HepG2 (cell line): ENCODE measurements around the gene NKX6-2. TPM values are rescaled to one million over a fixed set of nuclear protein-coding genes. Genes with fewer than 3 reads are reported as not detected.

Experiments
- ATAC-seq: fragments of 200-7000 bp; cut with Tn5 transposase; 3 replicates; pipeline ENCODE4 v1.9.1; 2020; ENCODE audit warnings: mild to moderate bottlenecking, moderate library complexity
- BruUV-seq: library from RNA; stranded (reverse); fragments of 400-500 nt; replicated peaks from 2 replicates; lab custom pipeline; 2021; lab: Mats Ljungman, UMichigan
- CTCF ChIA-PET: fragments of 300-600 bp; formaldehyde crosslinking; extraction: SDS; loops from one replicate; lab custom pipeline; 2021; ENCODE audit warnings: low total read pairs, inconsistent platforms, low intra/inter-chr PET ratio; lab: Yijun Ruan, JAX
- POLR2A ChIA-PET: fragments of 350-600 bp; sonication (Branson Sonifier 250); formaldehyde crosslinking; loops from one replicate; lab custom pipeline; 2020; ENCODE audit warnings: antibody characterized with exemption, inconsistent platforms; lab: Yijun Ruan, JAX
- DNase-seq: peaks from one replicate; pipeline ENCODE4 v3.0.0-alpha.2; 2015; ENCODE audit warnings: low spot score
- FAIRE-seq: peaks from 3 replicates; lab custom pipeline; 2011; peaks lifted over from hg19 to GRCh38; lab: Jason Lieb, UNC
- H2AFZ ChIP-seq: one replicate; pipeline ENCODE4 v1.6.1; 2011; ENCODE audit warnings: low read length, inconsistent platforms
- H3K27ac ChIP-seq: fragments of 300-600 bp; 3 replicates; pipeline ENCODE4 v1.8.0; 2011; ENCODE audit warnings: mixed run types, mild to moderate bottlenecking, mixed read lengths, low read length, inconsistent platforms; ENCODE audit not compliant: insufficient read depth; ENCODE audit errors: extremely low read length
- H3K27me3 ChIP-seq, 2 experiments: fragments of 200-600 bp in 1 of 2; 2 replicates in 1 of 2; 3 replicates in 1 of 2; pipeline versions ENCODE4 v1.6.0 to v1.8.0; 2011; ENCODE audit warnings: low read length in 2 of 2, mild to moderate bottlenecking in 2 of 2, moderate library complexity in 2 of 2, inconsistent platforms in 1 of 2; ENCODE audit not compliant: insufficient read depth in 2 of 2, control insufficient read depth in 1 of 2
- H3K36me3 ChIP-seq, 2 experiments: fragments of 200-600 bp in 1 of 2; replicated peaks in 1 of 2; 2 replicates in 1 of 2; 3 replicates in 1 of 2; pipeline versions ENCODE4 v1.5.1 to v1.8.0; 2011; ENCODE audit warnings: low read length in 2 of 2, inconsistent platforms in 1 of 2; ENCODE audit not compliant: insufficient read depth in 2 of 2, control insufficient read depth in 1 of 2
- H3K4me1 ChIP-seq: 2 replicates; pipeline ENCODE4 v1.5.1; 2012; ENCODE audit warnings: low read length, inconsistent platforms; ENCODE audit not compliant: insufficient read depth
- H3K4me2 ChIP-seq: 2 replicates; pipeline ENCODE4 v1.6.0; 2011; ENCODE audit warnings: low read depth, low read length, inconsistent platforms
- H3K4me3 ChIP-seq, 3 experiments: fragments of 200-600 bp in 1 of 3; sonication (generic), shearing (Covaris generic) in 1 of 3; replicated peaks in 1 of 3; 2 replicates each; pipeline ENCODE4 v1.5.1; 2011 to 2016; ENCODE audit warnings: low read length in 3 of 3, inconsistent platforms in 2 of 3, low read depth in 2 of 3, mild to moderate bottlenecking in 2 of 3, control low read depth in 1 of 3, mixed read lengths in 1 of 3; ENCODE audit not compliant: insufficient read depth in 1 of 3
- H3K79me2 ChIP-seq: one replicate; pipeline ENCODE4 v1.6.1; 2011; ENCODE audit warnings: low read length, inconsistent platforms; ENCODE audit not compliant: insufficient read depth
- H3K9ac ChIP-seq: 2 replicates; pipeline ENCODE4 v1.6.0; 2011; ENCODE audit warnings: mild to moderate bottlenecking, low read depth, low read length, inconsistent platforms; ENCODE audit not compliant: insufficient read depth
- H3K9me3 ChIP-seq: 2 replicates; pipeline ENCODE4 v1.5.1; 2012; ENCODE audit warnings: mild to moderate bottlenecking, low read length
- H4K20me1 ChIP-seq: 2 replicates; pipeline ENCODE4 v1.6.0; 2011; ENCODE audit warnings: inconsistent platforms, mild to moderate bottlenecking, low read length, moderate library complexity; ENCODE audit not compliant: insufficient read depth
- AHDC1 ChIP-seq: sonication (generic); formaldehyde crosslinking; IDR thresholded peaks from 2 replicates; pipeline ENCODE4 v1.5.1; 2020; ENCODE audit warnings: mild to moderate bottlenecking, missing genetic modification reagents, borderline replicate concordance
- ARID3A ChIP-seq: IDR thresholded peaks from 2 replicates; pipeline ENCODE4 v1.6.1; 2012; ENCODE audit warnings: low read depth, low read length, improper control_type of control experiment
- HNRNPL ChIP-seq: fragments of 200-400 bp; formaldehyde crosslinking; IDR thresholded peaks from 2 replicates; pipeline ENCODE4 v1.6.1; 2017; ENCODE audit warnings: mild to moderate bottlenecking, low read depth, low read length
- JARID2 ChIP-seq: sonication (generic); formaldehyde crosslinking; IDR thresholded peaks from 2 replicates; pipeline ENCODE4 v1.8.1; 2023; ENCODE audit warnings: missing genetic modification reagents, inconsistent platforms; ENCODE audit not compliant: insufficient replicate concordance
- MXD4 ChIP-seq: IDR thresholded peaks from 2 replicates; pipeline ENCODE4 v1.6.1; 2016; ENCODE audit warnings: mild to moderate bottlenecking, missing biosample characterization, missing genetic modification reagents
- NFATC3 ChIP-seq: sonication (generic); formaldehyde crosslinking; IDR thresholded peaks from 2 replicates; pipeline ENCODE4 v1.5.1; 2020; ENCODE audit warnings: mild to moderate bottlenecking, missing genetic modification reagents
- ZNF878 ChIP-seq: sonication (generic); formaldehyde crosslinking; IDR thresholded peaks from 2 replicates; pipeline ENCODE4 v1.8.1; 2023; ENCODE audit warnings: mild to moderate bottlenecking, missing genetic modification reagents, moderate library complexity
- WGBS: methylation state at CpG from one replicate; pipeline ENCODE4 v1.1.6; 2017; ENCODE audit warnings: low lambda C conversion rate; 5-methylcytosine and 5-hydroxymethylcytosine counted together
- in situ Hi-C: cut with HindIII; loops from 2 replicates; pipeline ENCODE4 v1.10.0; 2017; ENCODE audit warnings: low pct_unique_long_range_greater_than_20kb; ENCODE audit not compliant: extremely low pct_ligation_motif_present
- intact Hi-C: fragments of 100-400 bp; cut with micrococcal nuclease; formaldehyde crosslinking; loops from one replicate; pipeline ENCODE4 v1.10.0; 2022; ENCODE audit not compliant: unreplicated experiment
- polyA plus RNA-seq, 8 experiments: library from polyadenylated mRNA; depleted of rRNA in 3 of 8; stranded (reverse) in 7 of 8; unstranded in 1 of 8; fragments of >200 nt; fragmentation: Illumina TruSeq in 4 of 8; extraction: Trizol in 4 of 8; gene quantifications; 2 replicates each; pipeline versions ENCODE4 v1.2.1 to v1.2.3, GENCODE V29; 2011 to 2016; ENCODE audit warnings: low read depth in 4 of 8, missing spikeins in 1 of 8, mixed read lengths in 1 of 8; ENCODE audit not compliant: insufficient read depth in 1 of 8
- total RNA-seq, 5 experiments: library from RNA; depleted of rRNA; stranded (reverse); fragments of >200 nt; fragmentation: Illumina TruSeq; extraction: Trizol; gene quantifications; 2 replicates each; pipeline ENCODE4 v1.2.3, GENCODE V29; 2016; ENCODE audit warnings: low read depth in 1 of 5

NKX6-2 gene
- total and polyA plus RNA-seq, 2 of the 13 experiments (the other 11 are each of a cell fraction or from before 2014, with no cell fraction given) = not detected

- no peak overlapping the region for H3K4me3 ChIP-seq
- ChIA-PET POLR2A (no interaction called here), CTCF (no interaction called here)
- no peaks in the 10 kb centered on the region for H3K27me3 ChIP-seq
- TF ChIP-seq NFATC3 (CRISPR knock-in tag) (no peak), AHDC1 (CRISPR knock-in tag) (no peak), MXD4 (no peak), ARID3A (no peak), ZNF878 (CRISPR knock-in tag) (no peak), JARID2 (CRISPR knock-in tag) (no peak), HNRNPL (no peak)
- ATAC-seq (no peak), FAIRE-seq (no peak), DNase-seq (no peak)
- H3K9ac ChIP-seq = no peak overlapping the region
- peaks cover 0 to 2% of the 10 kb centered on the region in 2 experiments; a peak in 2 of 5 replicates for H3K36me3 ChIP-seq
- no peak overlapping the region for H3K27ac ChIP-seq
- H3K79me2 ChIP-seq = no peaks in the 10 kb centered on the region
- WGBS = 97% methylated on average over 11 of the region's 29 CpGs
- H3K4me2 ChIP-seq = no peak overlapping the region
- in situ Hi-C loops (no loop called here), intact Hi-C loops (no loop called here)
- BruUV-seq = no TSS peak
- H2AFZ ChIP-seq = no peak overlapping the region
- no peaks in the 10 kb centered on the region for H3K4me1 ChIP-seq
- H4K20me1 ChIP-seq = no peaks in the 10 kb centered on the region
- H3K9me3 ChIP-seq = no peaks in the 10 kb centered on the region
Measured at GRCh38 chr10:132746801-132747625, 38.9 kb downstream of the NKX6-2 start.
